ENCODE data around the gene CRYBA2. TPM values are rescaled to one million over a fixed set of nuclear protein-coding genes. Genes with fewer than 3 reads are reported as not detected.

The CRYBA2 gene
- total and polyA plus RNA-seq, 9 of the 15 experiments (the other 6 are each of a cell fraction or from before 2014, with no cell fraction given), result 0.11 to 1.8 (median 0.62) TPM; not detected in 5

DNA sequence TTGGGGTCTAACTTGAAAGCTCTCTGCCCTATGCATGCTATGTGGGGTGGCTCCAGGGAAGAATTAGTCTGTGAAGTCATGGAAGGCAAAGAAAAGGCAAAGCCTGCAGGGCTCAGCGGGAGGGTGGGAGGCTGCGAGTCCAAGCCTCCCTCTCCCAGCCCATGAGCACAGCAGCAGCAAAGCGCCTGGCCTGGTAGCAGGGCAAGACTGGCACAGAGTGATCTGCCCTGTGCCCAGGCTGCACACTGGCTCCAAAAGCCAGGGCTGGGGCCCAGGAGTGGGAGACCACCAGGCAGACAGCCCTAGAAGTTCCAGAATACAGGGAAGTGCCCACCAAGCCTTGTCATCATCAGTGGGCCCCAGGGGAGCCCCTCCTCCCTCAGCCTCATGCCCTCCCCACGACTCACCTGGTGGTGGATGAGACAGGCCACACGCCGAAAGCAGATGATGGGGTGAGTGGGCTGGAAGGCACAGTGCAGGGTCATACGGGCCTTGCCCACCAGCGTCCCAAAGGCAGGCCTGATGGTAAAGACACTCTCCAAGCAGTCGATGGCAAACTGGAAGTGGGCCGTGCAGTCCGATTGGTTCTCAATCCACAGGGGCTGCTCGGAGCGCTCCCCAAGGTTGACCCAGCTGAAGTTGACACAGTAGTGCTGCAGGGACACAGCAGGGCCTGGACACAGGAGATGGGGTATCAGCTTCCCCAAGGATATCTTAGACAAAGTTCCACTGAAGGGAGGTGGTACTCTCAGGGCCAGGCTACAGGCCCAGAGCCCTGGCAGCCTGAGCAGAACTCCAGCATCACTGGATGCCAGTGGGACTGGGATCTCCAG lies 36.0 kb upstream of the CRYBA2 start:
- FAIRE-seq, result no peak
- no peaks in the 10 kb centered on the region for H3K36me3 ChIP-seq (ENCODE audit: control insufficient read depth, insufficient read depth, low read length)
- no peak overlapping the region for H3K4me3 ChIP-seq
- H3K79me2 ChIP-seq (ENCODE audit: control insufficient read depth, insufficient read depth, low read length), result no peaks in the 10 kb centered on the region
- H3K27ac ChIP-seq (ENCODE audit: extremely low read depth, low read depth, low read length), result no peak overlapping the region
- H3K9me1 ChIP-seq (ENCODE audit: control insufficient read depth, insufficient read depth, low read length), result no peaks in the 10 kb centered on the region
- no peak overlapping the region for H3K9ac ChIP-seq (ENCODE audit: insufficient read depth in 1 of 2, low read depth in 2 of 2, low read length in 2 of 2)
- CTCF ChIA-PET (ENCODE audit: low intra/inter-chr PET ratio), result interaction anchor here (1.1 to 3.8 kb wide), 3 partner anchors 9 to 126 kb away, joined by 4 to 31 read pairs (median 6); no protein-coding TSS in a partner anchor
- intact Hi-C loops (cut with micrococcal nuclease) (loop anchor here (1.0 to 2.0 kb wide), 2 partner anchors 90 to 126 kb away; no protein-coding TSS in a partner anchor), in situ Hi-C loops (cut with MboI) (loop anchor here (10.0 kb wide), 1 partner anchor 126 kb away; no protein-coding TSS in a partner anchor)
- H4K20me1 ChIP-seq (replicated peaks; ENCODE audit: control insufficient read depth, insufficient read depth, low read length), result no peaks in the 10 kb centered on the region; the same call in 1 of the 2 replicates
- peaks cover 5 to 58% of the 10 kb centered on the region in 2 experiments; a peak in 3 of 5 replicates for H3K27me3 ChIP-seq (ENCODE audit: control insufficient read depth in 2 of 2, insufficient read depth in 2 of 2, low read length in 2 of 2)
- H2AFZ ChIP-seq (ENCODE audit: low read depth, low read length), result no peak overlapping the region
- ATAC-seq, result peak; percentile 15; the same call in 2 of the 3 replicates
- H3K4me1 ChIP-seq (replicated peaks in 1 of 2; ENCODE audit: control insufficient read depth in 2 of 2, insufficient read depth in 2 of 2, low read length in 2 of 2), result peaks cover 0 to 4% of the 10 kb centered on the region in 2 experiments; a peak in 1 of 5 replicates
- no TSS peak for BruUV-seq (replicated peaks)
- no peaks in the 10 kb centered on the region for H3K9me3 ChIP-seq (replicated peaks; ENCODE audit: control insufficient read depth, insufficient read depth, low read depth, low read length)
- POLR2A ChIA-PET, result interaction anchor here (0.7 to 1.2 kb wide), 4 partner anchors 12 to 500 kb away, joined by 3 to 4 read pairs (median 4); partner anchors contain the start of gene CFAP65
- no peak overlapping the region for H3K4me2 ChIP-seq (ENCODE audit: insufficient read depth, low read length)
- DNase-seq (ENCODE audit: extremely low read depth in 1 of 4, low spot score in 3 of 4), result no peak
- WGBS (ENCODE audit: insufficient coverage, low coverage, missing lambda C conversion rate), result 15% methylated on average over 13 of the region's 13 CpGs
- TF ChIP-seq CCAR2 (IDR thresholded peaks at IDR 0.05; ENCODE audit: low read depth, low read length), result no peak
- TF ChIP-seq SIX5 (IDR thresholded peaks at IDR 0.05; ENCODE audit: borderline replicate concordance in 1 of 2, insufficient read depth in 1 of 2, low read depth in 1 of 2, low read length in 2 of 2), result no peak
- TF ChIP-seq, protein P1, sequence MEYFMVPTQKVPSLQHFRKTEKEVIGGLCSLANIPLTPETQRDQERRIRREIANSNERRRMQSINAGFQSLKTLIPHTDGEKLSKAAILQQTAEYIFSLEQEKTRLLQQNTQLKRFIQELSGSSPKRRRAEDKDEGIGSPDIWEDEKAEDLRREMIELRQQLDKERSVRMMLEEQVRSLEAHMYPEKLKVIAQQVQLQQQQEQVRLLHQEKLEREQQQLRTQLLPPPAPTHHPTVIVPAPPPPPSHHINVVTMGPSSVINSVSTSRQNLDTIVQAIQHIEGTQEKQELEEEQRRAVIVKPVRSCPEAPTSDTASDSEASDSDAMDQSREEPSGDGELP (CRISPR knock-in tag; IDR thresholded peaks at IDR 0.05; ENCODE audit: borderline replicate concordance), result no peak; the same call in 1 of the 2 replicates
- no peak for TF ChIP-seq ZNF696 (CRISPR knock-in tag; conservative IDR thresholded peaks at IDR 0.05)
- no peak for TF ChIP-seq ZNF354B (CRISPR knock-in tag; IDR thresholded peaks at IDR 0.05)
- no peak for TF ChIP-seq ZNF184 (CRISPR knock-in tag; IDR thresholded peaks at IDR 0.05)
- no peak for TF ChIP-seq PTBP1 (IDR thresholded peaks at IDR 0.05; ENCODE audit: low read depth, low read length)
- TF ChIP-seq ZFP30 (CRISPR knock-in tag; IDR thresholded peaks at IDR 0.05; ENCODE audit: borderline replicate concordance), result no peak
- no peak for TF ChIP-seq NR2C1 (IDR thresholded peaks at IDR 0.05)
- TF ChIP-seq NR2C1 (tag; IDR thresholded peaks at IDR 0.05), result no peak
- no peak for TF ChIP-seq PHF21A (IDR thresholded peaks at IDR 0.05; ENCODE audit: borderline replicate concordance, low read depth)
- TF ChIP-seq SRF (CRISPR knock-in tag; IDR thresholded peaks at IDR 0.05), result no peak
- TF ChIP-seq, protein P2, sequence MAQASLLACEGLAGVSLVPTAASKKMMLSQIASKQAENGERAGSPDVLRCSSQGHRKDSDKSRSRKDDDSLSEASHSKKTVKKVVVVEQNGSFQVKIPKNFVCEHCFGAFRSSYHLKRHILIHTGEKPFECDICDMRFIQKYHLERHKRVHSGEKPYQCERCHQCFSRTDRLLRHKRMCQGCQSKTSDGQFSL (CRISPR knock-in tag; IDR thresholded peaks at IDR 0.05), result no peak
- TF ChIP-seq, protein P2 (tag; IDR thresholded peaks at IDR 0.05), result no peak
- no peak for TF ChIP-seq HDAC3 (IDR thresholded peaks at IDR 0.05; ENCODE audit: borderline replicate concordance, partially characterized antibody)
- TF ChIP-seq, protein P3, sequence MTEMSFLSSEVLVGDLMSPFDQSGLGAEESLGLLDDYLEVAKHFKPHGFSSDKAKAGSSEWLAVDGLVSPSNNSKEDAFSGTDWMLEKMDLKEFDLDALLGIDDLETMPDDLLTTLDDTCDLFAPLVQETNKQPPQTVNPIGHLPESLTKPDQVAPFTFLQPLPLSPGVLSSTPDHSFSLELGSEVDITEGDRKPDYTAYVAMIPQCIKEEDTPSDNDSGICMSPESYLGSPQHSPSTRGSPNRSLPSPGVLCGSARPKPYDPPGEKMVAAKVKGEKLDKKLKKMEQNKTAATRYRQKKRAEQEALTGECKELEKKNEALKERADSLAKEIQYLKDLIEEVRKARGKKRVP (CRISPR knock-in tag; IDR thresholded peaks at IDR 0.05), result no peak
- TF ChIP-seq KLF6 (CRISPR knock-in tag; IDR thresholded peaks at IDR 0.05; ENCODE audit: borderline replicate concordance), result no peak
- TF ChIP-seq ZNF76 (CRISPR knock-in tag; IDR thresholded peaks at IDR 0.05; ENCODE audit: borderline replicate concordance), result no peak

Data from K562 (cell line).